ENCODE results near the gene FBXL17.

Gene FBXL17

GRCh38 chr5:107835096-107835495, 546.8 kb downstream of the FBXL17 start:
- DNase-seq, result no peak

GRCh38 chr5:107832746-107833145, 549.2 kb downstream of the FBXL17 start:
- no peak for DNase-seq

DNA sequence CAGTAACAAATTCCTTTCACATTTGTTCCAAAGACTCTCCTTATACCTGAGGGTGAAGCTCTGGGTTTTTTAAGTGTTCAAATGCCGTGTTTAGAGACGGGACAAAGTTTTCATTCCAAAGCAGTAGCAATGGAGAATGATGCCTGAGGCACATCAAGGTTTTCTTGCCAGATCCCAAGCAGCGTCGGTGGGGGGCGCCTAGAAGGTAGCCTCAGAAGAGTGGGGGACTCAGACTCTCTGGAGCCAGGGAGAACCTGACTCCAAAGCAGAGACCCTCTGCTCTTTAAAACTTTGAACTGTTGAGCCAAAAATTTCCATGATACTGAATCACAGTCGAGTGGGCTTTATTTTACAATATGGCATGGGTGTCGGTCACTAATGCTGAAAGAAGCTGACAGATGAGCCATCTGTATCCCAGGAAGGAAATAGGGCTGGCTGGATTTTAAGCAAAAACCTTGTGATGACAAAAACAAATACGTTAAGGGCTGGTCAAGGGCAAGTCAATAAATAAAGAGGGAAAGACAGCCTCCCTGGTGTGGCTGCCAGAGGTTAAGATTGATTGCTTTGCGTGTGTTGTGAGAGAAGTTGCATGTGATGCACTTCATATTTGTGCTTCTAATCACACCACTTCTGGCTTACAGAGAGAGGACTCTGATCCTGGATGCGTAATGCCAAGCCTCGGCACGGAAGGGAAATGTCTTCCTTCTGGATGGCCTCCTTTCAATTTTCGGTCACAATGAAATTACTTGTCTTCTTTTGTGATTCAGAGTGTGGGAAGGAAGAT, 550.1 kb downstream of the FBXL17 start:
- DNase-seq, result no peak

- DNase-seq, result no peak
These were observed 551.1 kb downstream of the FBXL17 start for GRCh38 chr5:107830750-107831149.

GRCh38 chr5:107826311-107827000, 555.4 kb downstream of the FBXL17 start:
- DNase-seq, result no peak

DNA sequence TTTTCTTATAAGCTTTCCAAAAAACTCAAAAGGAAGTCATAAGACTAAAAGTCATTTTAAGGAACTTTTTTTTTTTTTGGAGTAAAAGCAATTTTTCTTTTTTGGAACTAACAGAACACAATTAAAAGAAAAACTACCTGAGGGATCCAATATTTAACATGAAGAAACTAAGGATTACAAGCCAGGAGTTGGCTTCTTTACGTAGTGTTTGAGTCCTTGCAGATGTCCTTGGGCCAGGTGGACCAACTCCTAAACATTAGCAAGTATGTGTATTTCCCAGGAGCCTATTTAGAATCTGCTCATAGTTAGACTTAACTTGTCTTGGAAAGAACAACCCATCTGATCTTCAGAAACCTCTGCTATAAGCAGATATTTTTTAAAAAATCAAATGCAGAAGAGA, 557.1 kb downstream of the FBXL17 start:
- DNase-seq, result no peak

DNA sequence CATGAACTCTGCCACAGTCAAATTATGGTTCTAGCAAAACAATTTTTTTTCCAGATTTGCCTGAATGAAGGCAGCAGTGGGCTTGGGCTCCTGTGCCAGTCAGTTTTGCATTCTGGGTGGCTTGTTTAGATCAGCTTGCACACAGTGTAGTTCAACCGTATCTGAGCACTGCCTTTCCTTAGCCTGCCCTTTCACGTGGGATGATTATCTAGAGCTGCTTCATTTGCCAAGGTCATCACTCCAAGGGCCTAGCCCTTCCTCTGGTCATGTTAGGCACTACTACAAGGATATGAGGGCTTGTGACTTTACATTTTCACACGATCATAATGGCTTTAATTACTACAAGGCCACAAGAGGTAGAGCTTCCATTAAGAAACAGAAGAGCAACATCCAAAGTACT, 560.6 kb downstream of the FBXL17 start:
- DNase-seq, result no peak

- no peak for DNase-seq
These were observed 561.5 kb downstream of the FBXL17 start for GRCh38 chr5:107820429-107820828.

- no peak for DNase-seq
These were observed 563.9 kb downstream of the FBXL17 start for GRCh38 chr5:107817951-107818350.

DNA sequence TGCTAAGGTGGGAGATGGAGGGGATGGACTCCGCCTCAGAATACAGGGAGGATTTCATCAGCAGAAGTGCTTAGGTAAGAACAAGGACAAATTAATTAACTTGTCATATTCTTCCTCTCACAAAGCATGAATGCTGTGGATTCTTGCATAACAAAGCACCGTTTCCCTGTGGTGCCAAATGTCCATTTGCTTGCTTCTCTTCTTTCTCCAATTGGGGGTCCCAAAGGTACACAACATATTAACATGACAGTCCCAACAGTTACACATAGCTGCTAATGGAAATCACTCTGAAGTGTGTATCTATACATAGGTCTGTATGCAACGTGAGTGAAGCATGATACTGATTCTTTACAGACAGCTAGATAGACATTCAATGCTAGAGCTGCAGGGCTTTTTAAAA, 564.5 kb downstream of the FBXL17 start:
- no peak for DNase-seq

DNA sequence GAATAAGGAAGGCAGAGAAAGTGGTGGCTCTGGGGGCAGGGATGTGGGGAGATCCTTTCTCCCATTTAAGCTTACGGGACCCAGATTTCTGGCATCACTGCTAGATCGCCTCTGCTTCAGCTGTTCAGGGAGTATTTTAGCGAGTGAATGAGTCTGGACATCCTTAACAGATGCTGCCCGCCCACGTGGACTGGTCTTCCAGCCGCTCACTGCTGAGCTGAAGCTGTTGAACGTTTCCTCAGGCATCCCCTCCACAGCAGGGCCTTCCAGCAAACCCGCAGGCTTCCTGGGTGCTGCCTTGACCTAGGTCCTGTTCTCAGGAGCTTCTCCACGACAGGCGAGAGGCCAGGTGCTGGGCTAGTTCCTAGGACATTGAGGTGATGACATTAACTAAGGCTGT, 566.8 kb downstream of the FBXL17 start:
- DNase-seq, result no peak

GRCh38 chr5:107814183-107814827, 567.6 kb downstream of the FBXL17 start:
- DNase-seq, result no peak

- DNase-seq, result no peak
These were observed 568.3 kb downstream of the FBXL17 start for GRCh38 chr5:107813559-107813958.

- no peak for DNase-seq
These were observed 569.2 kb downstream of the FBXL17 start for GRCh38 chr5:107812570-107813141.

GRCh38 chr5:107809201-107810034, 572.5 kb downstream of the FBXL17 start:
- DNase-seq, result no peak
